ENCODE measurements around the gene CSNK1A1L. TPM values are rescaled to one million over a fixed set of nuclear protein-coding genes. Genes with fewer than 3 reads are reported as not detected.

Gene CSNK1A1L
- total RNA-seq (not detected), total RNA-seq (0 to 0.18 (median 0) reads per million in 29 experiments)
- total RNA-seq (2013) = not detected

GRCh38 chr13:37105251-37105714 lies at the start of gene CSNK1A1L:
Gene CSNK1A1L (minus strand): TSS chr13:37105664. CDS start chr13:37105256, 408 bp downstream.
- POLR2A ChIA-PET = no interaction called here
- H3K9me3 Mint-ChIP-seq = no peaks in the 10 kb centered on the region
- Histone ChIP-seq H3K9me3 (no peaks in the 10 kb centered on the region), H3K36me3 (ENCODE audit: control insufficient read depth in 2 of 2, extremely low read depth in 1 of 2, insufficient read depth in 1 of 2, low read length in 1 of 2) (no peaks in the 10 kb centered on the region), H3K27me3 (replicated peaks in 1 of 2; ENCODE audit: control insufficient read depth in 2 of 2, extremely low read depth in 1 of 2, insufficient read depth in 2 of 2, low read length in 1 of 2) (no peaks in the 10 kb centered on the region), H3K4me3 (ENCODE audit: control insufficient read depth in 1 of 2, extremely low read depth in 1 of 2, low read length in 1 of 2) (no peak within 1 kb of the TSS), H3K4me1 (ENCODE audit: control insufficient read depth in 1 of 2, extremely low read depth in 1 of 2, insufficient read depth in 2 of 2, low read length in 2 of 2) (no peaks in the 10 kb centered on the region), H3K27ac (ENCODE audit: low read length) (no peak within 1 kb of the TSS)
- CTCF ChIA-PET = no interaction called here
- no peaks in the 10 kb centered on the region for H3K36me3 Mint-ChIP-seq
- H3K27me3 Mint-ChIP-seq = peaks cover 13 to 27% of the 10 kb centered on the region in 2 donors
- WGBS (ENCODE audit: insufficient coverage) = 90% methylated on average over 25 of the region's 26 CpGs
- H3K27ac Mint-ChIP-seq = no peak within 1 kb of the TSS
- DNase-seq (no peak), ATAC-seq (replicated peaks in 1 of 4) (no peak)
- no peaks in the 10 kb centered on the region for H3K4me1 Mint-ChIP-seq
- H3K4me3 Mint-ChIP-seq = no peak within 1 kb of the TSS

DNA sequence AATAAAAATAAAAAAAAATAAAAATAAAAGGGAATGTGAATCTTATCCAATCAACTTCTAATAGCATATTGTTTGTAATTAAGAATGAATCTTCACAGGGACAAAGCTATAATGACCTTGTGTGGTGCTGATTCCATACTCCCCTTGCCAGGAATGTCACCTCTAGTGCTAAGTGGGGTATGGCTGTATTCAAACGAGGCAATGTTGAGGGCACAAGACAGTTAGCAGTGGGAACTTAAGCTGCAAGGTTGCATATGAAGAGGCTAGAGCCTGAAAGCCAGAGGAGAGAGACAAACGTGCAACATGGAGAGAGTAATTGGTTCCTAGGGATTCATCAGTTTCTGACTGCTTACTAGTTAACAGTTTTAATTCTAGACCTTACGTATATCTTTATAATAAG lies 43.9 kb upstream of the CSNK1A1L start:
- Histone ChIP-seq H3K4me1 (ENCODE audit: control insufficient read depth in 1 of 2, extremely low read depth in 1 of 2, insufficient read depth in 2 of 2, low read length in 2 of 2) (no peaks in the 10 kb centered on the region), H3K36me3 (ENCODE audit: control insufficient read depth in 2 of 2, extremely low read depth in 1 of 2, insufficient read depth in 1 of 2, low read length in 1 of 2) (no peaks in the 10 kb centered on the region), H3K27me3 (replicated peaks in 1 of 2; ENCODE audit: control insufficient read depth in 2 of 2, extremely low read depth in 1 of 2, insufficient read depth in 2 of 2, low read length in 1 of 2) (no peaks in the 10 kb centered on the region), H3K9me3 (no peaks in the 10 kb centered on the region), H3K4me3 (ENCODE audit: control insufficient read depth in 1 of 2, extremely low read depth in 1 of 2, low read length in 1 of 2) (no peak overlapping the region), H3K27ac (ENCODE audit: low read length) (no peak overlapping the region)
- ATAC-seq (replicated peaks in 1 of 4) = no peak
- DNase-seq = no peak
- H3K4me3 Mint-ChIP-seq = no peak overlapping the region
- peaks cover 0 to 3% (median 0%) of the 10 kb centered on the region in 3 donors for H3K9me3 Mint-ChIP-seq
- H3K36me3 Mint-ChIP-seq = no peaks in the 10 kb centered on the region
- H3K27me3 Mint-ChIP-seq = peaks cover 0 to 2% of the 10 kb centered on the region in 2 donors
- no peak overlapping the region for H3K27ac Mint-ChIP-seq
- CTCF ChIA-PET = no interaction called here
- POLR2A ChIA-PET = interaction anchor here in 1 of 2 donors (0.6 kb wide), 1 partner anchor 28 kb away, joined by 4 read pairs; no protein-coding TSS in a partner anchor
- H3K4me1 Mint-ChIP-seq = no peaks in the 10 kb centered on the region
- WGBS (ENCODE audit: insufficient coverage) = 33% methylated on average over 1 of the region's 3 CpGs

- Mint-ChIP-seq H3K4me3 (no peak overlapping the region), H3K27ac (no peak overlapping the region), H3K4me1 (no peaks in the 10 kb centered on the region), H3K27me3 (no peaks in the 10 kb centered on the region), H3K9me3 (peaks cover 0 to 3% (median 0%) of the 10 kb centered on the region in 3 donors), H3K36me3 (no peaks in the 10 kb centered on the region)
- DNase-seq = no peak
- Histone ChIP-seq H3K4me1 (ENCODE audit: control insufficient read depth in 1 of 2, extremely low read depth in 1 of 2, insufficient read depth in 2 of 2, low read length in 2 of 2) (no peaks in the 10 kb centered on the region), H3K36me3 (ENCODE audit: control insufficient read depth in 2 of 2, extremely low read depth in 1 of 2, insufficient read depth in 1 of 2, low read length in 1 of 2) (no peaks in the 10 kb centered on the region), H3K9me3 (no peaks in the 10 kb centered on the region), H3K4me3 (ENCODE audit: control insufficient read depth in 1 of 2, extremely low read depth in 1 of 2, low read length in 1 of 2) (no peak overlapping the region), H3K27me3 (replicated peaks in 1 of 2; ENCODE audit: control insufficient read depth in 2 of 2, extremely low read depth in 1 of 2, insufficient read depth in 2 of 2, low read length in 1 of 2) (no peaks in the 10 kb centered on the region), H3K27ac (ENCODE audit: low read length) (no peak overlapping the region)
- POLR2A ChIA-PET = no interaction called here
- CTCF ChIA-PET = no interaction called here
- ATAC-seq (replicated peaks in 1 of 4) = no peak
- WGBS (ENCODE audit: insufficient coverage) = 75% methylated on average over 2 of the region's 2 CpGs
These were observed 43.0 kb upstream of the CSNK1A1L start for GRCh38 chr13:37148501-37148900.

- Mint-ChIP-seq H3K27ac (no peak overlapping the region), H3K9me3 (peaks cover 0 to 7% (median 0%) of the 10 kb centered on the region in 3 donors), H3K4me1 (no peaks in the 10 kb centered on the region), H3K36me3 (no peaks in the 10 kb centered on the region), H3K27me3 (no peaks in the 10 kb centered on the region), H3K4me3 (no peak overlapping the region)
- CTCF ChIA-PET = no interaction called here
- Histone ChIP-seq H3K9me3 (no peaks in the 10 kb centered on the region), H3K27ac (ENCODE audit: low read length) (no peak overlapping the region), H3K4me3 (ENCODE audit: control insufficient read depth in 1 of 2, extremely low read depth in 1 of 2, low read length in 1 of 2) (no peak overlapping the region), H3K36me3 (ENCODE audit: control insufficient read depth in 2 of 2, extremely low read depth in 1 of 2, insufficient read depth in 1 of 2, low read length in 1 of 2) (no peaks in the 10 kb centered on the region), H3K27me3 (replicated peaks in 1 of 2; ENCODE audit: control insufficient read depth in 2 of 2, extremely low read depth in 1 of 2, insufficient read depth in 2 of 2, low read length in 1 of 2) (no peaks in the 10 kb centered on the region), H3K4me1 (ENCODE audit: control insufficient read depth in 1 of 2, extremely low read depth in 1 of 2, insufficient read depth in 2 of 2, low read length in 2 of 2) (no peaks in the 10 kb centered on the region)
- ATAC-seq (replicated peaks in 1 of 4) (no peak), DNase-seq (no peak)
- POLR2A ChIA-PET = no interaction called here
These were observed 39.2 kb upstream of the CSNK1A1L start for GRCh38 chr13:37144661-37145060.

DNA sequence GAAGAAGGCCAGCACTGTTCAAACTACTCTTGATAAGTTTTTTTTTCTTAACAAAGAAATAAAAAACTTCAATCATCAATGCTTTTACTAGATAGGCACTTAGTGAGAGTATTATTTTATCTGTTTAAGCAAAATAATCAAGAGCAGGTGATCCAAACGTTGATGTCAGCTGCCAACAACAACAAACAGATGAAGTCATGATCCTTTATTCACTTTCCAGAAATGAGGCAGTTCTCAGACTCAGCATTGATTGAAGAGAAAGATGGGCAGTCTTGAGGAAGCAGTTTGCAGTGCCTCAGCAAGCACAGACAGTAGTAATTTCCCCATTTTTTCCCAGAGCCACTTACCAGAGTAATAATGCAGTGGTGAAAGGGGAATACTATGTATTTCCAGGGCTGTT lies 38.4 kb upstream of the CSNK1A1L start:
- Mint-ChIP-seq H3K4me1 (no peaks in the 10 kb centered on the region), H3K4me3 (no peak overlapping the region), H3K36me3 (no peaks in the 10 kb centered on the region), H3K9me3 (peaks cover 0 to 4% (median 0%) of the 10 kb centered on the region in 3 donors), H3K27me3 (no peaks in the 10 kb centered on the region), H3K27ac (no peak overlapping the region)
- WGBS (ENCODE audit: insufficient coverage) = no CpG with 5 or more reads among the region's 1 CpG
- POLR2A ChIA-PET = no interaction called here
- H3K9me3 ChIP-seq = no peaks in the 10 kb centered on the region
- H3K4me3 ChIP-seq (ENCODE audit: control insufficient read depth in 1 of 2, extremely low read depth in 1 of 2, low read length in 1 of 2) = no peak overlapping the region
- no peak for ATAC-seq (replicated peaks in 1 of 4)
- H3K27ac ChIP-seq (ENCODE audit: low read length) = no peak overlapping the region
- no peak for DNase-seq
- H3K27me3 ChIP-seq (replicated peaks in 1 of 2; ENCODE audit: control insufficient read depth in 2 of 2, extremely low read depth in 1 of 2, insufficient read depth in 2 of 2, low read length in 1 of 2) = no peaks in the 10 kb centered on the region
- CTCF ChIA-PET = no interaction called here
- H3K36me3 ChIP-seq (ENCODE audit: control insufficient read depth in 2 of 2, extremely low read depth in 1 of 2, insufficient read depth in 1 of 2, low read length in 1 of 2) = no peaks in the 10 kb centered on the region
- no peaks in the 10 kb centered on the region for H3K4me1 ChIP-seq (ENCODE audit: control insufficient read depth in 1 of 2, extremely low read depth in 1 of 2, insufficient read depth in 2 of 2, low read length in 2 of 2)

DNA sequence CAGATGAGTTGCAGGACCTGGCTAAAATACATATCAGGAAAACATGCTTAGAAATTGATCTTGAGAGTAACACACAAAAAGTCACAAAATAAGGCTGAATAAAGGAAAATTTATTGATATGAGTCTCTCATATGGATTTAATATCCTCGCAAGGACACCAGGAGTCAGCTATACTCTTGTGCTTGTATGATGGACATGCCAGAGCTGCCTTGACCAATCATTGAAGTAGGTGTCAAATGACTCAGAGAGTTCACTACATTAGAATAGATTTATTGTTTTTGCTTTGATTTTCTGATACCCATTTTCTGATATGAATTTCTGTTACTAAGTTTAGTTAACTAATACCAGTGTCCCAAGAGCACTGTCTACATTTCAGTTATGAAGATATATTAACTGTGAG lies 37.4 kb upstream of the CSNK1A1L start:
- Histone ChIP-seq H3K27me3 (replicated peaks in 1 of 2; ENCODE audit: control insufficient read depth in 2 of 2, extremely low read depth in 1 of 2, insufficient read depth in 2 of 2, low read length in 1 of 2) (no peaks in the 10 kb centered on the region), H3K27ac (ENCODE audit: low read length) (no peak overlapping the region), H3K4me3 (ENCODE audit: control insufficient read depth in 1 of 2, extremely low read depth in 1 of 2, low read length in 1 of 2) (no peak overlapping the region), H3K9me3 (no peaks in the 10 kb centered on the region), H3K4me1 (ENCODE audit: control insufficient read depth in 1 of 2, extremely low read depth in 1 of 2, insufficient read depth in 2 of 2, low read length in 2 of 2) (no peaks in the 10 kb centered on the region), H3K36me3 (ENCODE audit: control insufficient read depth in 2 of 2, extremely low read depth in 1 of 2, insufficient read depth in 1 of 2, low read length in 1 of 2) (no peaks in the 10 kb centered on the region)
- ChIA-PET POLR2A (no interaction called here), CTCF (no interaction called here)
- ATAC-seq (replicated peaks in 1 of 4) (no peak), DNase-seq (no peak)
- Mint-ChIP-seq H3K27ac (no peak overlapping the region), H3K4me1 (no peaks in the 10 kb centered on the region), H3K27me3 (no peaks in the 10 kb centered on the region), H3K4me3 (no peak overlapping the region), H3K36me3 (no peaks in the 10 kb centered on the region), H3K9me3 (peaks cover 0 to 4% (median 0%) of the 10 kb centered on the region in 3 donors)
- no CpG with 5 or more reads among the region's 1 CpG for WGBS (ENCODE audit: insufficient coverage)

DNA sequence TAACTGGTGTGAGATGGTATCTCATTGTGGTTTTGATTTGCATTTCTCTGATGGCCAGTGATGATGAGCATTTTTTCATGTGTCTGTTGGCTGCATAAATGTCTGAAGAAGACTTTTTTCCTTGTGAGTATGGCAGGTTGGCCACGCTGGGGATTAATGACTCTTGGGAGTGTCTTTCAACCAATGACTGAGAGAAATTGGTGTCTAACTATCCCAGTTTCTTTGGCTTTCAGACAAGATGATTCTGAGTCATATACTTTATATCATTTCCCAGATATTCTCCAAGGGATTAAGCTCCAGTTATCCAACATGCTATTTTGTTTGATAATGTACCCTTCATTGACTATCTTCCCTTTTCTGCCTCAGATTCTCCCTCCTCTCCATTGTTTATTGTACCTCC lies 35.5 kb upstream of the CSNK1A1L start:
- Mint-ChIP-seq H3K9me3 (peaks cover 0 to 4% (median 0%) of the 10 kb centered on the region in 3 donors), H3K27ac (no peak overlapping the region), H3K4me1 (no peaks in the 10 kb centered on the region), H3K36me3 (no peaks in the 10 kb centered on the region), H3K4me3 (no peak overlapping the region), H3K27me3 (no peaks in the 10 kb centered on the region)
- Histone ChIP-seq H3K4me1 (ENCODE audit: control insufficient read depth in 1 of 2, extremely low read depth in 1 of 2, insufficient read depth in 2 of 2, low read length in 2 of 2) (no peaks in the 10 kb centered on the region), H3K27ac (ENCODE audit: low read length) (no peak overlapping the region), H3K4me3 (ENCODE audit: control insufficient read depth in 1 of 2, extremely low read depth in 1 of 2, low read length in 1 of 2) (no peak overlapping the region), H3K27me3 (replicated peaks in 1 of 2; ENCODE audit: control insufficient read depth in 2 of 2, extremely low read depth in 1 of 2, insufficient read depth in 2 of 2, low read length in 1 of 2) (no peaks in the 10 kb centered on the region), H3K9me3 (no peaks in the 10 kb centered on the region), H3K36me3 (ENCODE audit: control insufficient read depth in 2 of 2, extremely low read depth in 1 of 2, insufficient read depth in 1 of 2, low read length in 1 of 2) (no peaks in the 10 kb centered on the region)
- ChIA-PET CTCF (no interaction called here), POLR2A (no interaction called here)
- DNase-seq (no peak), ATAC-seq (replicated peaks in 1 of 4) (no peak)
- 71% methylated on average over 1 of the region's 1 CpG for WGBS (ENCODE audit: insufficient coverage)

Measured in T-cell (primary cell).